Endothelial cell (in vitro differentiated cells): Measurements from ENCODE around the gene ULK1. TPM values are rescaled to one million over a fixed set of nuclear protein-coding genes. Genes with fewer than 3 reads are reported as not detected.

Source experiments
- DNase-seq: peaks from one replicate; pipeline ENCODE4 v3.0.0; 2021; ENCODE audit warnings: low spot score
- H3K27ac Mint-ChIP-seq: one replicate; pipeline ENCODE4 v1.8.0; 2021; ENCODE audit warnings: mixed read lengths, inconsistent platforms; ENCODE audit not compliant: unreplicated experiment
- H3K27me3 Mint-ChIP-seq: one replicate; pipeline ENCODE4 v1.8.0; 2021; ENCODE audit warnings: mild to moderate bottlenecking, moderate library complexity, mixed read lengths, inconsistent platforms; ENCODE audit not compliant: unreplicated experiment
- H3K36me3 Mint-ChIP-seq: one replicate; pipeline ENCODE4 v1.8.0; 2021; ENCODE audit warnings: mild to moderate bottlenecking, low read depth, mixed read lengths, inconsistent platforms; ENCODE audit not compliant: unreplicated experiment
- H3K4me1 Mint-ChIP-seq: one replicate; pipeline ENCODE4 v1.8.0; 2021; ENCODE audit warnings: mild to moderate bottlenecking, mixed read lengths, inconsistent platforms; ENCODE audit not compliant: unreplicated experiment
- H3K4me3 Mint-ChIP-seq: one replicate; pipeline ENCODE4 v1.8.0; 2021; ENCODE audit warnings: mild to moderate bottlenecking, mixed read lengths, inconsistent platforms; ENCODE audit not compliant: unreplicated experiment
- H3K9me3 Mint-ChIP-seq: one replicate; pipeline ENCODE4 v1.8.0; 2021; ENCODE audit warnings: mixed read lengths, inconsistent platforms; ENCODE audit not compliant: unreplicated experiment
- CTCF ChIP-seq: fragments of 200-600 bp; sonication (generic); IDR thresholded peaks from one replicate; pipeline ENCODE4 v1.5.0; 2021; ENCODE audit warnings: antibody characterized with exemption; ENCODE audit not compliant: unreplicated experiment
- total RNA-seq: library from RNA; stranded (reverse); fragmentation: NEBNext Ultra II Directional; extraction: Animal tissue kit (Norgen Biotek cat#: 25700); gene quantifications from one replicate; pipeline ENCODE4 v1.2.1, GENCODE V29; 2021; ENCODE audit not compliant: unreplicated experiment

The ULK1 gene
- total RNA-seq, 1 donor from 2014 or later = 53.7 TPM

- H3K4me1 Mint-ChIP-seq = no peaks in the 10 kb centered on the region
- no peaks in the 10 kb centered on the region for H3K9me3 Mint-ChIP-seq
- no peaks in the 10 kb centered on the region for H3K36me3 Mint-ChIP-seq
- DNase-seq = no peak
- no peak overlapping the region for H3K27ac Mint-ChIP-seq
- peaks cover 1% of the 10 kb centered on the region for H3K27me3 Mint-ChIP-seq
- H3K4me3 Mint-ChIP-seq = no peak overlapping the region
- TF ChIP-seq CTCF = no peak
These were observed 44.5 kb upstream of the ULK1 start for GRCh38 chr12:131849700-131850553.

GRCh38 chr12:131850856-131851559, 43.4 kb upstream of the ULK1 start:
- Mint-ChIP-seq H3K36me3 (no peaks in the 10 kb centered on the region), H3K27ac (no peak overlapping the region), H3K9me3 (no peaks in the 10 kb centered on the region), H3K27me3 (peaks cover 2% of the 10 kb centered on the region), H3K4me1 (no peaks in the 10 kb centered on the region), H3K4me3 (no peak overlapping the region)
- no peak for TF ChIP-seq CTCF
- DNase-seq = no peak

GRCh38 chr12:131851741-131852550, 42.5 kb upstream of the ULK1 start:
- Mint-ChIP-seq H3K27ac (no peak overlapping the region), H3K36me3 (no peaks in the 10 kb centered on the region), H3K9me3 (no peaks in the 10 kb centered on the region), H3K27me3 (peaks cover 6% of the 10 kb centered on the region), H3K4me3 (no peak overlapping the region), H3K4me1 (no peaks in the 10 kb centered on the region)
- DNase-seq = no peak
- TF ChIP-seq CTCF = no peak

GRCh38 chr12:131852551-131853299, 41.7 kb upstream of the ULK1 start:
- H3K36me3 Mint-ChIP-seq = peaks cover 4% of the 10 kb centered on the region
- H3K4me1 Mint-ChIP-seq = no peaks in the 10 kb centered on the region
- DNase-seq = no peak
- peaks cover 10% of the 10 kb centered on the region for H3K27me3 Mint-ChIP-seq
- no peaks in the 10 kb centered on the region for H3K9me3 Mint-ChIP-seq
- no peak overlapping the region for H3K4me3 Mint-ChIP-seq
- TF ChIP-seq CTCF = no peak
- H3K27ac Mint-ChIP-seq = no peak overlapping the region
